Upper lobe of left lung (tissue), 4 donors: Measurements from ENCODE around the gene TET3.

ENCODE experiments used
- CTCF ChIP-seq, 6 experiments: fragments of 450-650 bp in 4 of 6; fragments of 200-600 bp in 2 of 6; sonication (generic) in 2 of 6; IDR thresholded peaks; one replicate each; pipeline ENCODE4 v1.5.1; 2016 to 2019; ENCODE audit warnings: antibody characterized with exemption in 6 of 6
- POLR2AphosphoS5 ChIP-seq, 2 donors: sonication (generic); formaldehyde crosslinking; IDR thresholded peaks; one replicate each; pipeline ENCODE4 v1.5.1; 2017; ENCODE audit warnings: antibody characterized with exemption in 2 of 2

GRCh38 chr2:73969356-73969755 lies 15.4 kb upstream of the TET3 start:
- no peak for TF ChIP-seq POLR2AphosphoS5 (IDR thresholded peaks at IDR 0.05)
- TF ChIP-seq CTCF (IDR thresholded peaks at IDR 0.05): no peak
